ENCODE data around the gene KCNQ1. TPM values are rescaled to one million over a fixed set of nuclear protein-coding genes. Genes with fewer than 3 reads are reported as not detected.
A peak's percentile ranks its signal among the peaks of the same experiment; 100 is the strongest.

The KCNQ1 gene
- total and polyA plus RNA-seq, 3 experiments from 2014 or later = 2.6 to 5.7 (median 3.4) TPM

DNA sequence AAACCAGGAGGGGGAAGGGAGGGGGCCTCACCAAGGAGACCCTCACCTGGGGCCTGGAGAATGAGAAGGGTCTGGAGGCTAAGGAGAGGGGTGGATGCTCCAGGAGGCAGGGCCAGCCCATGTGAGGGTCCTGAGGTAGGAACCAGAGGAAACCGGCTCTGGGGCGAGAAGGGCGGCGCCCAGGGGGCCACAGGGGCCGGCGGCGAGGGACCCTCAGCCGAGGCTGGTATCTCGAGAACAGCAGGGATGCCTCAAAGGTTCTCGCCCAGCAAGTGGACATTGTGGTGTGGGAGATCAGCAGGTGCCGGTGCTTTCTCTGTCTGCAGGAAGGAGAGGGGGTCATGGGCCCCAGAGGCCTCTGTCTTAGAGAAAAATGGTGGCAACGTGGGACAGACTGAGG is 392.8 kb downstream of the KCNQ1 start:
- Mint-ChIP-seq H3K4me1 (no peaks in the 10 kb centered on the region), H3K9me3 (no peaks in the 10 kb centered on the region), H3K4me3 (no peak overlapping the region), H3K27ac (no peak overlapping the region), H3K27me3 (no peaks in the 10 kb centered on the region), H3K36me3 (no peaks in the 10 kb centered on the region)
- ChIA-PET CTCF (no interaction called here), POLR2A (no interaction called here)
- no peaks in the 10 kb centered on the region for H3K9me3 ChIP-seq (ENCODE audit: low read length)
- H3K27me3 ChIP-seq (ENCODE audit: insufficient read depth, low read length, poor library complexity, severe bottlenecking) = no peaks in the 10 kb centered on the region
- H3K4me3 ChIP-seq (ENCODE audit: low read length) = no peak overlapping the region
- H3K4me1 ChIP-seq (ENCODE audit: insufficient read depth, low read length) = no peaks in the 10 kb centered on the region
- no peaks in the 10 kb centered on the region for H3K36me3 ChIP-seq (ENCODE audit: insufficient read depth, low read length)
- no peak overlapping the region for H3K27ac ChIP-seq (ENCODE audit: low read depth, low read length)
- DNase-seq = no peak

DNA sequence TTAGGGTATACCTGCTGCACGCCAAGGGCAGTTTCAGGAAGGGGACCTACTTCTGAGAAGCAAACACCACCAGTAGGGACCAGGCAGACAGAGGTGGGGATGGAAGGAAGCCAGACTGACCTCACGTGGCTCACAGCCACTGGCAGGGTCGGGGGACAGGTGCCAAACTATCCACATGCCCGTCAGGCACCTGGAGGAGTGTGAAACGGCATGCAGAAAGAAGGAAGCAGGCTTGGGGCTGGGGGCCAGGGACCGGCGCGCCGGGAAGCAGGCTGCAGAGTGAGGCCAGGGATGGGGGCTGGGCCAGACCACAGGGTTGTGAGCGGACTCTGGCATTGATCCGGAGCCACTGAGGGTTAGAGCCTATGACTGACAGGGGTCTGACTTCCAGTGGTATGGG is 393.3 kb downstream of the KCNQ1 start:
- ChIA-PET CTCF (no interaction called here), POLR2A (no interaction called here)
- DNase-seq = no peak
- no peaks in the 10 kb centered on the region for H3K36me3 Mint-ChIP-seq
- H3K9me3 ChIP-seq (ENCODE audit: low read length) = no peaks in the 10 kb centered on the region
- no peaks in the 10 kb centered on the region for H3K9me3 Mint-ChIP-seq
- H3K4me1 Mint-ChIP-seq = no peaks in the 10 kb centered on the region
- peak overlapping the region in 1 of 8 donors; percentile 38 for H3K27ac Mint-ChIP-seq
- H3K27ac ChIP-seq (ENCODE audit: low read depth, low read length) = no peak overlapping the region
- no peak overlapping the region for H3K4me3 ChIP-seq (ENCODE audit: low read length)
- no peaks in the 10 kb centered on the region for H3K27me3 Mint-ChIP-seq
- no peaks in the 10 kb centered on the region for H3K36me3 ChIP-seq (ENCODE audit: insufficient read depth, low read length)
- H3K27me3 ChIP-seq (ENCODE audit: insufficient read depth, low read length, poor library complexity, severe bottlenecking) = no peaks in the 10 kb centered on the region
- H3K4me3 Mint-ChIP-seq = no peak overlapping the region
- no peaks in the 10 kb centered on the region for H3K4me1 ChIP-seq (ENCODE audit: insufficient read depth, low read length)

DNA sequence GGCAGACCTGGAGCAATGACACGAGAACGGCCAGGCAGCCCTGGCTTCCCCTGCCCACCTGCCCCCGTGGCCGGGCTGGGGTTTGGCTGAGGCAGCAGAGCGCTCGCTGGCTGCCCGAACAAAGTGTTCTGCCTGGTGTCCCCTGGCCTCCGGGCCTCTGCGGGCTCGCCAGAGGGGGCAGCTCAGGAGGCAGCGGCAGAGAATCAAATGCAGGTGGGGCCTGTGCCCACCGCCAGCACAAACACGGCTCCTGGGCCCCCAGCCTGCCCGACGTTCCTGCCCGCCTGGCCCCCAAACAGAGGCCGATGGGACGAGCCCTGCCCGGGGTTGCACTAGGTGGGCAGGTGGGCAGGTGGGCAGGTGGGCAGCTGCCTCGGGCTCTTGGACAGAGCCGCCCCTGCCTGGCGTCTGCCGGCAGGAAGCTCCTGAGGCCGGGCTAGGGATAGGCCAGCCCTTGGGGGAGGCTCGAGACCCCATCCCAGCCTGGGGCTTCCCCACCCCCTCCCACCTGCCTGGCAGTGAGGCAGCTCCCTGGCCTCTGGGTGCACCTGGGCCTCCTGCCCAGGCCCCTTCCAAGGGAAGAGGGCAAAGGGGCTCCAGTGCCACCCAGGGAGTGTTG is 394.0 kb downstream of the KCNQ1 start:
- H3K36me3 Mint-ChIP-seq = no peaks in the 10 kb centered on the region
- Histone ChIP-seq H3K27me3 (ENCODE audit: insufficient read depth, low read length, poor library complexity, severe bottlenecking) (no peaks in the 10 kb centered on the region), H3K27ac (ENCODE audit: low read depth, low read length) (no peak overlapping the region), H3K9me3 (ENCODE audit: low read length) (no peaks in the 10 kb centered on the region), H3K4me1 (ENCODE audit: insufficient read depth, low read length) (no peaks in the 10 kb centered on the region), H3K4me3 (ENCODE audit: low read length) (no peak overlapping the region), H3K36me3 (ENCODE audit: insufficient read depth, low read length) (no peaks in the 10 kb centered on the region)
- H3K9me3 Mint-ChIP-seq = no peaks in the 10 kb centered on the region
- H3K27ac Mint-ChIP-seq = no peak overlapping the region
- peaks cover 0 to 2% (median 0%) of the 10 kb centered on the region in 3 donors for H3K4me1 Mint-ChIP-seq
- POLR2A ChIA-PET = no interaction called here
- no peaks in the 10 kb centered on the region for H3K27me3 Mint-ChIP-seq
- no peak overlapping the region for H3K4me3 Mint-ChIP-seq
- DNase-seq = no peak
- CTCF ChIA-PET = no interaction called here

DNA sequence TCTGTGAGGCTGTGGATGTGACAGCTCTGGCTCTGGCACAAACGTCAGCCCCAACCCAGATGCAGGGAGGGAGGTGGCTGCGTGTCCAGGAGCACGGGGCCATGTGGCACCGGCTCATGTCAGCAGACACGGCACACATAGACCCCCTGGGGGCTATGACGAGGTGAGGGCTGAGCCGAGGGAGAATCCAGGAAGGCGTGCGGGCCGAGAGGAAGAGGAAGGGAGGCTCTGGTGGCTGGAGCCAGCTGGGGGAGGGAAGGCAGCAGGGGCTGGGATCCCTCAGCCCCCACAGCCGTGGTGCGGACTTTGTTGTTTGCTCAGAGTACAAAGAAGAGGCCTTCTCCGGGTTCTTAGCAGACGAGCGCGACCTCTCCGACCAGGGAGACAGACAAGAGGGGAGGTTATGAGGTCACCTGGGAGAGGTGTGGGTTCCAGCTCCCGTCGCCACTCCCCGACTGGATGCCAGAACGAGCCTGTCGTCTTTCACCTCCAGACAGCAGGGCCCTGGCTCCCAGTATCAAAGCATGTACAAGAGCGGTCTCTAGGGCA is 394.7 kb downstream of the KCNQ1 start:
- ChIA-PET POLR2A (no interaction called here), CTCF (no interaction called here)
- no peak for DNase-seq
- Mint-ChIP-seq H3K27me3 (no peaks in the 10 kb centered on the region), H3K4me1 (peaks cover 0 to 4% (median 0%) of the 10 kb centered on the region in 3 donors), H3K27ac (no peak overlapping the region), H3K4me3 (no peak overlapping the region), H3K9me3 (no peaks in the 10 kb centered on the region), H3K36me3 (no peaks in the 10 kb centered on the region)
- H3K9me3 ChIP-seq (ENCODE audit: low read length) = no peaks in the 10 kb centered on the region
- H3K4me3 ChIP-seq (ENCODE audit: low read length) = no peak overlapping the region
- H3K27me3 ChIP-seq (ENCODE audit: insufficient read depth, low read length, poor library complexity, severe bottlenecking) = no peaks in the 10 kb centered on the region
- H3K27ac ChIP-seq (ENCODE audit: low read depth, low read length) = no peak overlapping the region
- no peaks in the 10 kb centered on the region for H3K4me1 ChIP-seq (ENCODE audit: insufficient read depth, low read length)
- no peaks in the 10 kb centered on the region for H3K36me3 ChIP-seq (ENCODE audit: insufficient read depth, low read length)

DNA sequence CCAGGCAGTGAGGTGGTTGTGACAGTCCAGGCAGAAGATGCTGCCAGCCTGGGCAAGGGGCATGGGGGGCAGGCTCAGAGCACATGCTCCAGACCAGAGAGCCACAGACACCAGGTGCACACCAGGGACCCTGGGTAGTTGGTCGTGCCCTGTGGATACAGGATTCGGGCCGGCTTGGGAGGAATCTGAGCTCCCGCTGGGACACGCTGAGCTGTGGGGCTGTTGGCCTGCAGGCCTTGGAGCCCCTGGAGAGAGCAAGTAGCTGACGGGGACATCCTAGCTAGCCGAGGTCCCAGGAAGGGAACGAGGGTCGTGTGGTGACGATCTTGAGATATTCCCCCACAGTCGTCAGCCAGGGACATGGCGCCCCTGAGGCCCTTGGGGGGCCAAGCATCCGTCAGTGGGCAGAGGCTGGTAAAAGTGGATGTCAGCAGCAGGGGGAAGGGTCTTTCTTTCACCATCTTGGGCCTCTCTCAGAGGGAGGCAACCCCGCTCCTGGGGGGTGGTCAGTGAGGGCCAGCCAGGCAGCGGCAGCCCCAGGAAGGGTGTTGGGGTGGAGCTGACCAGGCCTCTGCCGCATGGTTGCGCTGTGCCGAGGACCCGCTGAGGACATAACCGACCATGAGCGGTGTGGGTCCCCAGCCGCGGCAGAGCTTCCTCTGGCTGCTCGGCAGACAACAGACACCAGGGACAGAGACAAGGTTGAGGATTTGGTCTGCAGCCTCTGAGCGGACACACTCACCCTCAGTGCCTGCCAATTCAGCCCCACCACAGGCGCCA is 396.8 kb downstream of the KCNQ1 start:
- POLR2A ChIA-PET = no interaction called here
- peak overlapping the region in 1 of 8 donors; percentile 10 for H3K27ac Mint-ChIP-seq
- no peaks in the 10 kb centered on the region for H3K27me3 Mint-ChIP-seq
- Histone ChIP-seq H3K36me3 (ENCODE audit: insufficient read depth, low read length) (no peaks in the 10 kb centered on the region), H3K4me1 (ENCODE audit: insufficient read depth, low read length) (no peaks in the 10 kb centered on the region), H3K9me3 (ENCODE audit: low read length) (no peaks in the 10 kb centered on the region), H3K4me3 (ENCODE audit: low read length) (no peak overlapping the region), H3K27me3 (ENCODE audit: insufficient read depth, low read length, poor library complexity, severe bottlenecking) (no peaks in the 10 kb centered on the region), H3K27ac (ENCODE audit: low read depth, low read length) (no peak overlapping the region)
- H3K9me3 Mint-ChIP-seq = no peaks in the 10 kb centered on the region
- no peak for DNase-seq
- no peaks in the 10 kb centered on the region for H3K36me3 Mint-ChIP-seq
- CTCF ChIA-PET = no interaction called here
- no peak overlapping the region for H3K4me3 Mint-ChIP-seq
- peaks cover 0 to 4% (median 0%) of the 10 kb centered on the region in 3 donors for H3K4me1 Mint-ChIP-seq

DNA sequence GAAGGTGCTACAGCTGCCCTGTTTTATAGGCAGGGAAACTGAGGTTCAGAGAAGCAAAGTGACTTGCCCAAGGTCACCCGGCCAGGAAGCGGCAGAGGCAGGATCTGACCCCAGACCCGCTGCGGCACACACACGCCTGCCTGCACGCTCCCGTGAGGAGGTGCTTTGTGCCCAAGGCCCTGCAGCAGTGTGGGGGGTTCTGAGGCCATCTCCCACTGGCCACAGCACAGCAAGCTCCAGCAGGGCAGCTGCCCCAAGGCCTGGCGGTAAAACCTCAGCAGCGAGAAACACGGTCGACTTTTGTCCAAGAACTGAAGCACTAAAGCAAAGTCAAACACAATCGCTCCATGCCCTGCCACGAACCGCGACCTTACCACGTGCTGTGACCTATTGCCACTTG is 398.1 kb downstream of the KCNQ1 start:
- no peak overlapping the region for H3K27ac Mint-ChIP-seq
- Histone ChIP-seq H3K27me3 (ENCODE audit: insufficient read depth, low read length, poor library complexity, severe bottlenecking) (no peaks in the 10 kb centered on the region), H3K36me3 (ENCODE audit: insufficient read depth, low read length) (no peaks in the 10 kb centered on the region), H3K27ac (ENCODE audit: low read depth, low read length) (no peak overlapping the region), H3K4me3 (ENCODE audit: low read length) (no peak overlapping the region), H3K4me1 (ENCODE audit: insufficient read depth, low read length) (no peaks in the 10 kb centered on the region), H3K9me3 (ENCODE audit: low read length) (no peaks in the 10 kb centered on the region)
- no peak for DNase-seq
- no peaks in the 10 kb centered on the region for H3K27me3 Mint-ChIP-seq
- CTCF ChIA-PET = no interaction called here
- H3K4me1 Mint-ChIP-seq = peaks cover 0 to 4% (median 0%) of the 10 kb centered on the region in 3 donors
- H3K9me3 Mint-ChIP-seq = no peaks in the 10 kb centered on the region
- POLR2A ChIA-PET = no interaction called here
- H3K36me3 Mint-ChIP-seq = no peaks in the 10 kb centered on the region
- H3K4me3 Mint-ChIP-seq = no peak overlapping the region

DNA sequence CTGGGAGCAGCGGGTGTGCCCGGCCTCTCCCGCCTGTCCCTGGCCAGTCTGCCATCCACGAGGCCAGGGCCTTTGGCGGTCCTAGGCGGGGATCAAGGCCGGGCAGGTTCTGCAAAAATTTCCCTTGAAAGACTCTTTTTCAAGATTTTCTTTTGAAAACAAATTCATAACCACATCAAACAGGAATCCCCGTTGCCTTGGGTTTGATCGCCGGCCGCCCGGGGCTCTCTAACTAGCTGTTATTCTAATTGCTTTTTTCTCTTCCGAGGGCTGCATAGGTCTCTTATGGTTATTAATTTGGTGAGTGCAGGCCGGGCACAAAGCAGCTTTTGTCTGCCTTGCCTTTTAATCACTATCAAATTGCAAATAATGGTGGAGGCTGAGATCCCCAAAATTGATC is 398.7 kb downstream of the KCNQ1 start:
- H3K27ac Mint-ChIP-seq = no peak overlapping the region
- H3K27me3 Mint-ChIP-seq = no peaks in the 10 kb centered on the region
- no peak for DNase-seq
- Histone ChIP-seq H3K36me3 (ENCODE audit: insufficient read depth, low read length) (no peaks in the 10 kb centered on the region), H3K4me1 (ENCODE audit: insufficient read depth, low read length) (no peaks in the 10 kb centered on the region), H3K27ac (ENCODE audit: low read depth, low read length) (no peak overlapping the region), H3K9me3 (ENCODE audit: low read length) (no peaks in the 10 kb centered on the region), H3K4me3 (ENCODE audit: low read length) (no peak overlapping the region), H3K27me3 (ENCODE audit: insufficient read depth, low read length, poor library complexity, severe bottlenecking) (no peaks in the 10 kb centered on the region)
- POLR2A ChIA-PET = no interaction called here
- CTCF ChIA-PET = no interaction called here
- H3K4me1 Mint-ChIP-seq = peaks cover 0 to 4% (median 0%) of the 10 kb centered on the region in 3 donors
- no peaks in the 10 kb centered on the region for H3K9me3 Mint-ChIP-seq
- no peak overlapping the region for H3K4me3 Mint-ChIP-seq
- H3K36me3 Mint-ChIP-seq = no peaks in the 10 kb centered on the region

DNA sequence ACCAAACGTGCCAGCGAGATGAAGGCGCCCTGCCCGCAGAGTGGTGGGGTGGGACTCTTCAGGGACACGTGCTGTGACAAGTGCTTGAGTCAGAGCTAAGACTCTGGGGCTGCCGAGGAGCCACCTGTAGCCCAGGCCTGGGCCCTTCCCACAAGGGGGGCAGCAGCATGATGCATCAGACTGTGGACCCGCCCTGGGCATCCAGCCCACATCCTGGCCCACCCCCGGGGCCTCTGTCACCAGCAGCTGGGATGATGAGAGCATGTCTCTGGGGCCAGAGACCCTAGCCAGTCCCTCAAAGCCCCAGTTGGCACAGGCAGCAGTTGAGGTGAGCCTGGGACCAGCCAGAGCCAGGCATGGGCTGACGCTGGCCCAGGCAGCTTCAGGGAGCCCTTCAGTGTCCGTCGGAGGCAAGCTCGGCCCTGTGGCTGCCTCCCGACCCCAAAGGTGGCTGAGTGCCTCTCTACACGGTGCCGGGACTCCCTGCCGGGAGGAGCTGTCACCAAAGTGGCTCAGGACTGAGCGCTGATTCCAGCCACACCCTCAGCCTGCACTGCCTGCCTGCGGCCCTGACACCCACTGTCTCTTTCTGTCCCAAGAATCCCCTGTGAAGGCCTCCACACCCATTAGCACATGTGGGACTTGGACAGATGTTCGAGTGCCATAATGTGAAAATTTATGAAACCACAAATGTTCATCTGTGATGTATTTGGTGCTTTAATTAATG is 399.5 kb downstream of the KCNQ1 start:
- no peak for DNase-seq

More for the DNA sequence above, 399.5 kb downstream of the KCNQ1 start:
- H3K4me1 Mint-ChIP-seq = peaks cover 0 to 4% (median 0%) of the 10 kb centered on the region in 3 donors
- no peak overlapping the region for H3K4me3 ChIP-seq (ENCODE audit: low read length)
- H3K9me3 Mint-ChIP-seq = no peaks in the 10 kb centered on the region
- H3K4me1 ChIP-seq (ENCODE audit: insufficient read depth, low read length) = no peaks in the 10 kb centered on the region
- no peak overlapping the region for H3K27ac ChIP-seq (ENCODE audit: low read depth, low read length)
- ChIA-PET CTCF (no interaction called here), POLR2A (no interaction called here)
- H3K9me3 ChIP-seq (ENCODE audit: low read length) = no peaks in the 10 kb centered on the region
- no peaks in the 10 kb centered on the region for H3K27me3 Mint-ChIP-seq
- H3K4me3 Mint-ChIP-seq = no peak overlapping the region
- H3K36me3 Mint-ChIP-seq = no peaks in the 10 kb centered on the region
- H3K36me3 ChIP-seq (ENCODE audit: insufficient read depth, low read length) = no peaks in the 10 kb centered on the region
- peak overlapping the region in 1 of 8 donors; percentile 19 for H3K27ac Mint-ChIP-seq
- H3K27me3 ChIP-seq (ENCODE audit: insufficient read depth, low read length, poor library complexity, severe bottlenecking) = no peaks in the 10 kb centered on the region
